ENCODE data around the gene TNFSF15. TPM values are rescaled to one million over a fixed set of nuclear protein-coding genes. Genes with fewer than 3 reads are reported as not detected.

Gene TNFSF15
- total and polyA plus RNA-seq, 9 donors, result 0.15 to 0.72 (median 0.29) TPM

- WGBS (ENCODE audit: insufficient coverage), result 90% methylated on average over 2 of the region's 6 CpGs
- Histone ChIP-seq H3K9me3 (replicated peaks; ENCODE audit: control insufficient read depth, low read depth, low read length) (no peaks in the 10 kb centered on the region), H3K27me3 (ENCODE audit: control insufficient read depth, insufficient read depth, low read length) (no peaks in the 10 kb centered on the region), H3K4me1 (ENCODE audit: control insufficient read depth, insufficient read depth, low read length) (no peaks in the 10 kb centered on the region), H3K36me3 (ENCODE audit: control insufficient read depth, insufficient read depth, low read length) (no peaks in the 10 kb centered on the region), H3K27ac (ENCODE audit: low read length) (no peak overlapping the region), H3K4me3 (ENCODE audit: low read length) (no peak overlapping the region)
- no peak for DNase-seq
Measured at GRCh38 chr9:114776683-114777399, 29.0 kb downstream of the TNFSF15 start.

- no peaks in the 10 kb centered on the region for H3K9me3 ChIP-seq (replicated peaks; ENCODE audit: control insufficient read depth, low read depth, low read length)
- no peak overlapping the region for H3K4me3 ChIP-seq (ENCODE audit: low read length)
- no peaks in the 10 kb centered on the region for H3K27me3 ChIP-seq (ENCODE audit: control insufficient read depth, insufficient read depth, low read length)
- no peak overlapping the region for H3K27ac ChIP-seq (ENCODE audit: low read length)
- no peak for DNase-seq
- no peaks in the 10 kb centered on the region for H3K4me1 ChIP-seq (ENCODE audit: control insufficient read depth, insufficient read depth, low read length)
- H3K36me3 ChIP-seq (ENCODE audit: control insufficient read depth, insufficient read depth, low read length), result no peaks in the 10 kb centered on the region
- WGBS (ENCODE audit: insufficient coverage), result no CpG with 5 or more reads among the region's 1 CpG
Measured at GRCh38 chr9:114775981-114776380, 29.9 kb downstream of the TNFSF15 start.

GRCh38 chr9:114775121-114775520 is 30.7 kb downstream of the TNFSF15 start:
- no peaks in the 10 kb centered on the region for H3K4me1 ChIP-seq (ENCODE audit: control insufficient read depth, insufficient read depth, low read length)
- H3K27ac ChIP-seq (ENCODE audit: low read length), result no peak overlapping the region
- H3K27me3 ChIP-seq (ENCODE audit: control insufficient read depth, insufficient read depth, low read length), result no peaks in the 10 kb centered on the region
- 100% methylated on average over 1 of the region's 1 CpG for WGBS (ENCODE audit: insufficient coverage)
- H3K36me3 ChIP-seq (ENCODE audit: control insufficient read depth, insufficient read depth, low read length), result no peaks in the 10 kb centered on the region
- H3K4me3 ChIP-seq (ENCODE audit: low read length), result no peak overlapping the region
- no peak for DNase-seq
- H3K9me3 ChIP-seq (replicated peaks; ENCODE audit: control insufficient read depth, low read depth, low read length), result no peaks in the 10 kb centered on the region

- H3K27ac ChIP-seq (ENCODE audit: low read length), result no peak overlapping the region
- H3K36me3 ChIP-seq (ENCODE audit: control insufficient read depth, insufficient read depth, low read length), result no peaks in the 10 kb centered on the region
- H3K4me1 ChIP-seq (ENCODE audit: control insufficient read depth, insufficient read depth, low read length), result peaks cover under 1% of the 10 kb centered on the region
- 86% methylated on average over 4 of the region's 4 CpGs for WGBS (ENCODE audit: insufficient coverage)
- no peak overlapping the region for H3K4me3 ChIP-seq (ENCODE audit: low read length)
- H3K9me3 ChIP-seq (replicated peaks; ENCODE audit: control insufficient read depth, low read depth, low read length), result no peaks in the 10 kb centered on the region
- no peak for DNase-seq
- no peaks in the 10 kb centered on the region for H3K27me3 ChIP-seq (ENCODE audit: control insufficient read depth, insufficient read depth, low read length)
Measured at GRCh38 chr9:114774524-114774923, 31.3 kb downstream of the TNFSF15 start.

GRCh38 chr9:114771889-114772288 is 34.0 kb downstream of the TNFSF15 start:
- Histone ChIP-seq H3K27me3 (ENCODE audit: control insufficient read depth, insufficient read depth, low read length) (no peaks in the 10 kb centered on the region), H3K4me1 (ENCODE audit: control insufficient read depth, insufficient read depth, low read length) (peaks cover 3% of the 10 kb centered on the region), H3K36me3 (ENCODE audit: control insufficient read depth, insufficient read depth, low read length) (no peaks in the 10 kb centered on the region), H3K4me3 (ENCODE audit: low read length) (no peak overlapping the region), H3K9me3 (replicated peaks; ENCODE audit: control insufficient read depth, low read depth, low read length) (no peaks in the 10 kb centered on the region), H3K27ac (ENCODE audit: low read length) (no peak overlapping the region)
- no CpG with 5 or more reads among the region's 6 CpGs for WGBS (ENCODE audit: insufficient coverage)
- no peak for DNase-seq

GRCh38 chr9:114770991-114771390 is 34.8 kb downstream of the TNFSF15 start:
- no peaks in the 10 kb centered on the region for H3K36me3 ChIP-seq (ENCODE audit: control insufficient read depth, insufficient read depth, low read length)
- H3K27ac ChIP-seq (ENCODE audit: low read length), result no peak overlapping the region
- WGBS (ENCODE audit: insufficient coverage), result 78% methylated on average over 3 of the region's 3 CpGs
- H3K9me3 ChIP-seq (replicated peaks; ENCODE audit: control insufficient read depth, low read depth, low read length), result no peaks in the 10 kb centered on the region
- H3K4me1 ChIP-seq (ENCODE audit: control insufficient read depth, insufficient read depth, low read length), result peaks cover 3% of the 10 kb centered on the region
- H3K4me3 ChIP-seq (ENCODE audit: low read length), result no peak overlapping the region
- no peak for DNase-seq
- no peaks in the 10 kb centered on the region for H3K27me3 ChIP-seq (ENCODE audit: control insufficient read depth, insufficient read depth, low read length)

GRCh38 chr9:114769624-114770023 is 36.2 kb downstream of the TNFSF15 start:
- peak; percentile 37 for DNase-seq
- WGBS (ENCODE audit: insufficient coverage), result no CpG with 5 or more reads among the region's 1 CpG
- Histone ChIP-seq H3K9me3 (replicated peaks; ENCODE audit: control insufficient read depth, low read depth, low read length) (no peaks in the 10 kb centered on the region), H3K27me3 (ENCODE audit: control insufficient read depth, insufficient read depth, low read length) (no peaks in the 10 kb centered on the region), H3K4me1 (ENCODE audit: control insufficient read depth, insufficient read depth, low read length) (peaks cover 3% of the 10 kb centered on the region), H3K4me3 (ENCODE audit: low read length) (no peak overlapping the region), H3K36me3 (ENCODE audit: control insufficient read depth, insufficient read depth, low read length) (no peaks in the 10 kb centered on the region), H3K27ac (ENCODE audit: low read length) (no peak overlapping the region)

GRCh38 chr9:114763220-114763619 is 42.6 kb downstream of the TNFSF15 start:
- WGBS (ENCODE audit: insufficient coverage), result 86% methylated on average over 1 of the region's 4 CpGs
- H3K27me3 ChIP-seq (ENCODE audit: control insufficient read depth, insufficient read depth, low read length), result peaks cover 2% of the 10 kb centered on the region
- DNase-seq, result no peak
- peaks cover 4% of the 10 kb centered on the region for H3K9me3 ChIP-seq (replicated peaks; ENCODE audit: control insufficient read depth, low read depth, low read length)
- H3K36me3 ChIP-seq (ENCODE audit: control insufficient read depth, insufficient read depth, low read length), result no peaks in the 10 kb centered on the region
- H3K27ac ChIP-seq (ENCODE audit: low read length), result no peak overlapping the region
- H3K4me3 ChIP-seq (ENCODE audit: low read length), result no peak overlapping the region
- no peaks in the 10 kb centered on the region for H3K4me1 ChIP-seq (ENCODE audit: control insufficient read depth, insufficient read depth, low read length)

- no peaks in the 10 kb centered on the region for H3K36me3 ChIP-seq (ENCODE audit: control insufficient read depth, insufficient read depth, low read length)
- no peaks in the 10 kb centered on the region for H3K4me1 ChIP-seq (ENCODE audit: control insufficient read depth, insufficient read depth, low read length)
- DNase-seq, result no peak
- peaks cover 4% of the 10 kb centered on the region for H3K9me3 ChIP-seq (replicated peaks; ENCODE audit: control insufficient read depth, low read depth, low read length)
- H3K27me3 ChIP-seq (ENCODE audit: control insufficient read depth, insufficient read depth, low read length), result peaks cover 2% of the 10 kb centered on the region
- H3K27ac ChIP-seq (ENCODE audit: low read length), result no peak overlapping the region
- no peak overlapping the region for H3K4me3 ChIP-seq (ENCODE audit: low read length)
- 86% methylated on average over 2 of the region's 2 CpGs for WGBS (ENCODE audit: insufficient coverage)
Measured at GRCh38 chr9:114761523-114761922, 44.3 kb downstream of the TNFSF15 start.

- H3K27ac ChIP-seq (ENCODE audit: low read length), result no peak overlapping the region
Measured at GRCh38 chr9:114759512-114760341, 46.1 kb downstream of the TNFSF15 start.

More at GRCh38 chr9:114759512-114760341, 46.1 kb downstream of the TNFSF15 start:
- peak; percentile 73 for DNase-seq
- no peak overlapping the region for H3K4me3 ChIP-seq (ENCODE audit: low read length)
- WGBS (ENCODE audit: insufficient coverage), result 60% methylated on average over 7 of the region's 7 CpGs
- no peaks in the 10 kb centered on the region for H3K4me1 ChIP-seq (ENCODE audit: control insufficient read depth, insufficient read depth, low read length)
- H3K36me3 ChIP-seq (ENCODE audit: control insufficient read depth, insufficient read depth, low read length), result no peaks in the 10 kb centered on the region
- H3K27me3 ChIP-seq (ENCODE audit: control insufficient read depth, insufficient read depth, low read length), result peaks cover 2% of the 10 kb centered on the region
- H3K9me3 ChIP-seq (replicated peaks; ENCODE audit: control insufficient read depth, low read depth, low read length), result peaks cover 4% of the 10 kb centered on the region
